Panc1 (cell line): ENCODE results near the gene MEGF11. TPM values are rescaled to one million over a fixed set of nuclear protein-coding genes. Genes with fewer than 3 reads are reported as not detected.

ENCODE experiments used
- ATAC-seq: fragments of 200-7000 bp; cut with Tn5 transposase; 2 replicates; pipeline ENCODE4 v1.9.1; 2020; ENCODE audit warnings: mild to moderate bottlenecking, moderate library complexity
- BruUV-seq: library from RNA; stranded (reverse); fragments of 400-500 nt; replicated peaks from 2 replicates; lab custom pipeline; 2021; lab: Mats Ljungman, UMichigan
- CTCF ChIA-PET: fragments of 300-600 bp; sonication (Branson Sonifier 250); formaldehyde crosslinking; loops from one replicate; lab custom pipeline; 2022; ENCODE audit warnings: antibody characterized with exemption; lab: Charles Lee
- POLR2A ChIA-PET: fragments of 300-600 bp; sonication (Branson Sonifier 250); formaldehyde crosslinking; loops from one replicate; lab custom pipeline; 2022; ENCODE audit warnings: antibody characterized with exemption; lab: Charles Lee
- DNase-seq: peaks from one replicate; pipeline ENCODE4 v3.0.0-alpha.2; 2010; ENCODE audit warnings: low read depth, low spot score
- H3K27ac ChIP-seq: 2 replicates; pipeline ENCODE4 v1.5.1; 2011; ENCODE audit warnings: mild to moderate bottlenecking, low read length, inconsistent platforms
- H3K27me3 ChIP-seq: fragments of 200-500 bp; sonication (Bioruptor generic); 2 replicates; pipeline ENCODE4 v1.6.0; 2014; ENCODE audit warnings: low read length, inconsistent platforms; ENCODE audit not compliant: control insufficient read depth, insufficient read depth
- H3K36me3 ChIP-seq: fragments of 200-500 bp; sonication (Bioruptor generic); 2 replicates; pipeline ENCODE4 v1.5.1; 2014; ENCODE audit warnings: inconsistent platforms, mild to moderate bottlenecking, low read length, moderate library complexity; ENCODE audit not compliant: control insufficient read depth, insufficient read depth
- H3K4me1 ChIP-seq: 2 replicates; pipeline ENCODE4 v1.5.1; 2011; ENCODE audit warnings: inconsistent platforms, mild to moderate bottlenecking, low read length, moderate library complexity; ENCODE audit not compliant: control insufficient read depth, insufficient read depth
- H3K4me3 ChIP-seq, 2 experiments: 2 replicates each; pipeline ENCODE4 v1.5.1; 2011 to 2012; ENCODE audit warnings: low read depth in 2 of 2, low read length in 2 of 2, mild to moderate bottlenecking in 2 of 2, inconsistent platforms in 1 of 2, moderate library complexity in 1 of 2
- H3K9me3 ChIP-seq: fragments of 200-500 bp; sonication (Bioruptor generic); 2 replicates; pipeline ENCODE4 v1.5.1; 2014; ENCODE audit warnings: low read depth, mild to moderate bottlenecking, inconsistent platforms, low read length, moderate library complexity; ENCODE audit not compliant: control insufficient read depth, insufficient read depth
- POLR2AphosphoS5 ChIP-seq: IDR thresholded peaks from 2 replicates; pipeline ENCODE4 v1.6.1; 2012; ENCODE audit warnings: mild to moderate bottlenecking, low read depth, low read length, moderate library complexity
- SIN3A ChIP-seq: IDR thresholded peaks from 2 replicates; pipeline ENCODE4 v1.6.1; 2012; ENCODE audit warnings: low read depth, mild to moderate bottlenecking, low read length, moderate library complexity, borderline replicate concordance; ENCODE audit not compliant: insufficient read depth
- TCF7L2 ChIP-seq: IDR thresholded peaks from 2 replicates; pipeline ENCODE4 v1.6.1; 2011; ENCODE audit warnings: mild to moderate bottlenecking, low read depth, low read length, inconsistent platforms
- in situ Hi-C: cut with HindIII; loops from 2 replicates; pipeline ENCODE4 v1.10.0; 2016; ENCODE audit warnings: low sequenced_read_pairs, low pct_unique_long_range_greater_than_20kb
- intact Hi-C: fragments of 100-400 bp; cut with micrococcal nuclease; formaldehyde crosslinking; loops from one replicate; pipeline ENCODE4 v1.10.0; 2022; ENCODE audit not compliant: unreplicated experiment
- total RNA-seq: library from RNA; stranded (reverse); gene quantifications from one replicate; pipeline ENCODE4 v1.2.1, GENCODE V29; 2021; ENCODE audit not compliant: unreplicated experiment
- TF ChIP-seq, protein P1 (sequence below): fragments of 450-650 bp; IDR thresholded peaks from 2 replicates; pipeline ENCODE4 v1.5.1; 2017; ENCODE audit warnings: mild to moderate bottlenecking
- TF ChIP-seq, protein P2 (sequence below), 2 experiments: IDR thresholded peaks; 2 replicates each; pipeline ENCODE4 v1.6.1; 2011 to 2012; ENCODE audit warnings: low read depth in 2 of 2, control low read depth in 1 of 2, low read length in 1 of 2, mild to moderate bottlenecking in 1 of 2, moderate library complexity in 1 of 2; ENCODE audit not compliant: insufficient read depth in 1 of 2

MEGF11 gene
- total RNA-seq, 1 experiment from 2014 or later: 0.95 TPM

DNA sequence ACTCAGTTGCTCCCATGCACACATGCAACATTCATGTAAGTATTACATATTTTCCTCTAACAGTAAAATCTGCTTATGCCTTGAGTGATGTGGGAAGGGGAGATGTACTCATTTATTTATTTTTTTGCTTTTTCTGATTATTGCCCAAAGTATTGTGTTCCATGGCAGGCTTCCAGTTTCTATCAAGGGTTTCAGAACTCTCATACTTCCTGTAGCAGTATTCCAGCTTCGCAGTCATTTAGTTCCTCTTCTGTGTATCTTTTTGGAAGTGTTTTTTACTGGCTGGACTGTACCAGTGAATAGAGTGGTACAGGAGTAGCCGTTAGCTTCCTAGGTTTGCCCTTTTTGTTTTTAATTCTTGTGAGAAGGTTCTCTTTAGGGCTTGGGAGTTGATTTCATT lies 357.3 kb downstream of the MEGF11 start:
- DNase-seq: no peak
- no TSS peak for BruUV-seq
- ChIA-PET CTCF (interaction anchor here (0.6 kb wide), 1 partner anchor 255 kb away, joined by 3 read pairs; no protein-coding TSS in a partner anchor), POLR2A (interaction anchor here (0.6 kb wide), 1 partner anchor 248 kb away, joined by 5 read pairs; no protein-coding TSS in a partner anchor)
- Histone ChIP-seq H3K9me3 (no peaks in the 10 kb centered on the region), H3K36me3 (peaks cover 24% of the 10 kb centered on the region), H3K4me1 (no peaks in the 10 kb centered on the region), H3K27ac (no peak overlapping the region), H3K27me3 (no peaks in the 10 kb centered on the region), H3K4me3 (no peak overlapping the region)
- ATAC-seq: no peak
- TF ChIP-seq SIN3A (no peak), TCF7L2 (no peak), POLR2AphosphoS5 (no peak)
- TF ChIP-seq, protein P1, sequence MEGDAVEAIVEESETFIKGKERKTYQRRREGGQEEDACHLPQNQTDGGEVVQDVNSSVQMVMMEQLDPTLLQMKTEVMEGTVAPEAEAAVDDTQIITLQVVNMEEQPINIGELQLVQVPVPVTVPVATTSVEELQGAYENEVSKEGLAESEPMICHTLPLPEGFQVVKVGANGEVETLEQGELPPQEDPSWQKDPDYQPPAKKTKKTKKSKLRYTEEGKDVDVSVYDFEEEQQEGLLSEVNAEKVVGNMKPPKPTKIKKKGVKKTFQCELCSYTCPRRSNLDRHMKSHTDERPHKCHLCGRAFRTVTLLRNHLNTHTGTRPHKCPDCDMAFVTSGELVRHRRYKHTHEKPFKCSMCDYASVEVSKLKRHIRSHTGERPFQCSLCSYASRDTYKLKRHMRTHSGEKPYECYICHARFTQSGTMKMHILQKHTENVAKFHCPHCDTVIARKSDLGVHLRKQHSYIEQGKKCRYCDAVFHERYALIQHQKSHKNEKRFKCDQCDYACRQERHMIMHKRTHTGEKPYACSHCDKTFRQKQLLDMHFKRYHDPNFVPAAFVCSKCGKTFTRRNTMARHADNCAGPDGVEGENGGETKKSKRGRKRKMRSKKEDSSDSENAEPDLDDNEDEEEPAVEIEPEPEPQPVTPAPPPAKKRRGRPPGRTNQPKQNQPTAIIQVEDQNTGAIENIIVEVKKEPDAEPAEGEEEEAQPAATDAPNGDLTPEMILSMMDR: no peak
- TF ChIP-seq, protein P2, sequence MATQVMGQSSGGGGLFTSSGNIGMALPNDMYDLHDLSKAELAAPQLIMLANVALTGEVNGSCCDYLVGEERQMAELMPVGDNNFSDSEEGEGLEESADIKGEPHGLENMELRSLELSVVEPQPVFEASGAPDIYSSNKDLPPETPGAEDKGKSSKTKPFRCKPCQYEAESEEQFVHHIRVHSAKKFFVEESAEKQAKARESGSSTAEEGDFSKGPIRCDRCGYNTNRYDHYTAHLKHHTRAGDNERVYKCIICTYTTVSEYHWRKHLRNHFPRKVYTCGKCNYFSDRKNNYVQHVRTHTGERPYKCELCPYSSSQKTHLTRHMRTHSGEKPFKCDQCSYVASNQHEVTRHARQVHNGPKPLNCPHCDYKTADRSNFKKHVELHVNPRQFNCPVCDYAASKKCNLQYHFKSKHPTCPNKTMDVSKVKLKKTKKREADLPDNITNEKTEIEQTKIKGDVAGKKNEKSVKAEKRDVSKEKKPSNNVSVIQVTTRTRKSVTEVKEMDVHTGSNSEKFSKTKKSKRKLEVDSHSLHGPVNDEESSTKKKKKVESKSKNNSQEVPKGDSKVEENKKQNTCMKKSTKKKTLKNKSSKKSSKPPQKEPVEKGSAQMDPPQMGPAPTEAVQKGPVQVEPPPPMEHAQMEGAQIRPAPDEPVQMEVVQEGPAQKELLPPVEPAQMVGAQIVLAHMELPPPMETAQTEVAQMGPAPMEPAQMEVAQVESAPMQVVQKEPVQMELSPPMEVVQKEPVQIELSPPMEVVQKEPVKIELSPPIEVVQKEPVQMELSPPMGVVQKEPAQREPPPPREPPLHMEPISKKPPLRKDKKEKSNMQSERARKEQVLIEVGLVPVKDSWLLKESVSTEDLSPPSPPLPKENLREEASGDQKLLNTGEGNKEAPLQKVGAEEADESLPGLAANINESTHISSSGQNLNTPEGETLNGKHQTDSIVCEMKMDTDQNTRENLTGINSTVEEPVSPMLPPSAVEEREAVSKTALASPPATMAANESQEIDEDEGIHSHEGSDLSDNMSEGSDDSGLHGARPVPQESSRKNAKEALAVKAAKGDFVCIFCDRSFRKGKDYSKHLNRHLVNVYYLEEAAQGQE (IDR thresholded peaks at IDR 0.05; ENCODE audit: insufficient read depth in 1 of 2, low read depth in 2 of 2, low read length in 1 of 2): no peak
- intact Hi-C loops: no loop called here
- in situ Hi-C loops: no loop called here

DNA sequence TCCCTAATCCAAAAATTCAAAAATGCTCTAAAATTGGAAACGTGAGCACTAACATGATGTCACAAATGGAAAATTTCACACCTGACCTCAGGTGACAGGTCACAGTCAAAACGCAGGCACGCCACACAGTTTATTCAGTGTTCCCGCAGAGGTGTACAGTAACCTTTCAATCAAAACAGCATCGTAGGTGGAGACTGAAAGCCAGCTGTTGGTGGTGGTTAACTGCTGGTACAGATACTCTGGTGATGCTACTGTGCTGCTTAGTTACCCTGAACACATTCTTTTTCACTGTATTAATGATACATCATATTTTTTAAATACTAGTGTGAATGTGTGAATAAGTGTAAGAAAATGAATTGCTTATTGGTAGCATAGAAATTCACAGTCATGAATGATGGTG lies 360.5 kb downstream of the MEGF11 start:
- intact Hi-C loops: no loop called here
- Histone ChIP-seq H3K27ac (no peak overlapping the region), H3K4me1 (no peaks in the 10 kb centered on the region), H3K27me3 (no peaks in the 10 kb centered on the region), H3K9me3 (no peaks in the 10 kb centered on the region), H3K4me3 (no peak overlapping the region), H3K36me3 (peaks cover 36% of the 10 kb centered on the region)
- DNase-seq (no peak), ATAC-seq (no peak)
- CTCF ChIA-PET: no interaction called here
- in situ Hi-C loops: no loop called here
- no TSS peak for BruUV-seq
- TF ChIP-seq TCF7L2: no peak
- no peak for TF ChIP-seq POLR2AphosphoS5
- TF ChIP-seq SIN3A: no peak
- TF ChIP-seq, protein P1: no peak
- TF ChIP-seq, protein P2 (IDR thresholded peaks at IDR 0.05; ENCODE audit: insufficient read depth in 1 of 2, low read depth in 2 of 2, low read length in 1 of 2): no peak
- POLR2A ChIA-PET: interaction anchor here (0.6 kb wide), 1 partner anchor 171 kb away, joined by 3 read pairs; no protein-coding TSS in a partner anchor
